ENCODE results near the gene WASHC4. TPM values are rescaled to one million over a fixed set of nuclear protein-coding genes. Genes with fewer than 3 reads are reported as not detected.

Gene WASHC4
- total RNA-seq, 1 experiment from 2014 or later = 46.9 TPM

DNA sequence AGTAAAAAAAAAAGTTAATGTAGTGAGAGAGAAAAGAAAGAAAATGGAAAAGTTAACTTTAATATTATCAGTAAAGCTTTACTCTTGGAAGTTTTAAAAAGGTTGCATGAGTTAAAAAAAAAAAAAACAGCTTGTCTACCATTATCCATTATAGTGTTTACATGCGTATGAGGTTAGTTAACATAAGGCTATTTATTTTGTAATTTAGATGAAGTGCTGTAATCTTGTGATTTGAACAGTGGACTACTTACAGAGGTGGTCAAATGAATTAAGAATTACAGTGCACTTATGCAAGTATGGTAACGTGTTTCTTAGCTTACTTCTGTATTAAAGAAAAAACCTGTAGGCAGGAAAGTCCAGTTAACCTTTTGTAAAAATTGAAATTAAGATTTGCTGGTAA, 30.7 kb downstream of the WASHC4 start:
- DNase-seq = no peak
- Histone ChIP-seq H3K4me1 (ENCODE audit: insufficient read depth, low read length) (no peaks in the 10 kb centered on the region), H3K36me3 (ENCODE audit: low read depth, low read length) (peaks cover 60% of the 10 kb centered on the region), H3K27me3 (ENCODE audit: low read length) (no peaks in the 10 kb centered on the region), H3K27ac (ENCODE audit: low read length) (no peak overlapping the region), H4K20me1 (ENCODE audit: low read length) (no peaks in the 10 kb centered on the region), H3K4me2 (ENCODE audit: low read length) (no peak overlapping the region), H3K9me3 (ENCODE audit: low read length) (no peaks in the 10 kb centered on the region), H3K9me2 (replicated peaks; ENCODE audit: low read length) (no peaks in the 10 kb centered on the region), H3K9ac (ENCODE audit: low read length) (no peak overlapping the region), H3K79me2 (ENCODE audit: low read length) (no peaks in the 10 kb centered on the region), H3K4me3 (ENCODE audit: low read length) (no peak overlapping the region), H3F3A (ENCODE audit: low read length, unreplicated experiment) (no peaks in the 10 kb centered on the region), H2AFZ (ENCODE audit: low read length) (no peak overlapping the region)
- ChIA-PET CTCF (no interaction called here), POLR2A (ENCODE audit: unreplicated experiment) (no interaction called here)
- TF ChIP-seq EZH2 (IDR thresholded peaks at IDR 0.05; ENCODE audit: low read length, unreplicated experiment) (no peak), EZH2phosphoT487 (IDR thresholded peaks at IDR 0.05; ENCODE audit: borderline replicate concordance, low read length) (no peak)
- intact Hi-C loops (cut with micrococcal nuclease) = no loop called here
- BruUV-seq (replicated peaks) = no TSS peak
- ATAC-seq = no peak

DNA sequence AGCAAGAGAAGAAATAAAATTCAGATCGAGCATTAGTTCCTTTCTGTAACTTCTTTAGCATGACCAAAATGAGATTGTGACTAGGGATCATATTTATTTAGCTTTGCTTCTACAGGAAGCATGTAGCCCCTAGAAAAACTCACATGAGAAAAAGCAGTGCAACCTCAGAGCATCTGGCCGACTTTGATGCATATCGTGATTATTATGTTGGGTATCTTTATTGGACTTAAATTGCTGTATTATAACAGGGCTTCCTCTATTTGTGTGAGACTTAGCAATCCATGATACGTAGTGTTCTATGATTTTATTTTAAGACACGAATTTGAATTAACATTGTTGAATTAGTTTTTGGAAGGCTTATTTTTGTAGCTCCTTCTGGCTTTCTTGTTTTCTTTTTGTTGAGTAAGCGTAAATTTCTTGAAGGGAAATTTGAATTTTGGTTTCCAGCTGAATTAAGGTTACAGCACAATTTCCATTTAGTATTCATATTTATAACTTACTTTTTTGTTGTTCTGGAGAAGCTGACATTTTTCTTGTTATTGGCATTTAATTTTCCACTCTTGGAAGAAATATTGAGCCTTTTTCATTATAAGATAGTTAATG, 33.9 kb downstream of the WASHC4 start:
- TF ChIP-seq, protein P1, sequence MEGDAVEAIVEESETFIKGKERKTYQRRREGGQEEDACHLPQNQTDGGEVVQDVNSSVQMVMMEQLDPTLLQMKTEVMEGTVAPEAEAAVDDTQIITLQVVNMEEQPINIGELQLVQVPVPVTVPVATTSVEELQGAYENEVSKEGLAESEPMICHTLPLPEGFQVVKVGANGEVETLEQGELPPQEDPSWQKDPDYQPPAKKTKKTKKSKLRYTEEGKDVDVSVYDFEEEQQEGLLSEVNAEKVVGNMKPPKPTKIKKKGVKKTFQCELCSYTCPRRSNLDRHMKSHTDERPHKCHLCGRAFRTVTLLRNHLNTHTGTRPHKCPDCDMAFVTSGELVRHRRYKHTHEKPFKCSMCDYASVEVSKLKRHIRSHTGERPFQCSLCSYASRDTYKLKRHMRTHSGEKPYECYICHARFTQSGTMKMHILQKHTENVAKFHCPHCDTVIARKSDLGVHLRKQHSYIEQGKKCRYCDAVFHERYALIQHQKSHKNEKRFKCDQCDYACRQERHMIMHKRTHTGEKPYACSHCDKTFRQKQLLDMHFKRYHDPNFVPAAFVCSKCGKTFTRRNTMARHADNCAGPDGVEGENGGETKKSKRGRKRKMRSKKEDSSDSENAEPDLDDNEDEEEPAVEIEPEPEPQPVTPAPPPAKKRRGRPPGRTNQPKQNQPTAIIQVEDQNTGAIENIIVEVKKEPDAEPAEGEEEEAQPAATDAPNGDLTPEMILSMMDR (conservative IDR thresholded peaks at IDR 0.05; ENCODE audit: low read depth, low read length) = no peak
- TF ChIP-seq EZH2phosphoT487 (IDR thresholded peaks at IDR 0.05; ENCODE audit: borderline replicate concordance, low read length) (no peak), EZH2 (IDR thresholded peaks at IDR 0.05; ENCODE audit: low read length, unreplicated experiment) (no peak)
- no peak overlapping the region for H3K27ac ChIP-seq (ENCODE audit: low read length)
- no peaks in the 10 kb centered on the region for H3K4me1 ChIP-seq (ENCODE audit: insufficient read depth, low read length)
- no peaks in the 10 kb centered on the region for H3F3A ChIP-seq (ENCODE audit: low read length, unreplicated experiment)
- DNase-seq (no peak), ATAC-seq (no peak)
- no peaks in the 10 kb centered on the region for H3K9me2 ChIP-seq (replicated peaks; ENCODE audit: low read length)
- H3K36me3 ChIP-seq (ENCODE audit: low read depth, low read length) = peaks cover 45% of the 10 kb centered on the region; the same call in 1 of the 2 replicates
- no peak overlapping the region for H3K4me3 ChIP-seq (ENCODE audit: low read length)
- H3K4me2 ChIP-seq (ENCODE audit: low read length) = no peak overlapping the region
- no peak overlapping the region for H3K9ac ChIP-seq (ENCODE audit: low read length)
- H4K20me1 ChIP-seq (ENCODE audit: low read length) = no peaks in the 10 kb centered on the region
- ChIA-PET POLR2A (ENCODE audit: unreplicated experiment) (no interaction called here), CTCF (no interaction called here)
- intact Hi-C loops (cut with micrococcal nuclease) = no loop called here
- H3K27me3 ChIP-seq (ENCODE audit: low read length) = no peaks in the 10 kb centered on the region
- BruUV-seq (replicated peaks) = no TSS peak
- no peaks in the 10 kb centered on the region for H3K9me3 ChIP-seq (ENCODE audit: low read length)
- H3K79me2 ChIP-seq (ENCODE audit: low read length) = no peaks in the 10 kb centered on the region
- H2AFZ ChIP-seq (ENCODE audit: low read length) = no peak overlapping the region

DNA sequence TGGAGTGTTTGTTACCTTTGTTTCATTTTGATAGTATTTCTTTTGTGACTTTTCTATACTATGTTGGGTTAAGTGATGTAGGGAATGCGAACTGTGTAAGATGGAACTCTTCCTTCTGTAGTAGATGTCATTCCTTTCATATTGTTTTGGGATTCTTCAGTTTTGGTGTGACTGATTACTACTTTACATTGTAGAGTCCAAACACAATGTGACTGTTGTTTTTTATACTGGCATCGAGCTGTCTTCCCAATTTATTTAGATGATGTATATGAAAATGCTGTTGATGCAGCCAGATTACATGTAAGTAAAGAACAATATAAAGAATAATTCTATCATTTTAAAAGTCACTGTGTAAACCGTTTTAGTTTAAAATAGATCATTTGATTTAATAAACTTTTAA, 34.7 kb downstream of the WASHC4 start:
- H2AFZ ChIP-seq (ENCODE audit: low read length) = no peak overlapping the region
- peaks cover 47% of the 10 kb centered on the region for H3K36me3 ChIP-seq (ENCODE audit: low read depth, low read length)
- no peaks in the 10 kb centered on the region for H3K9me2 ChIP-seq (replicated peaks; ENCODE audit: low read length)
- no peak overlapping the region for H3K9ac ChIP-seq (ENCODE audit: low read length)
- CTCF ChIA-PET = no interaction called here
- BruUV-seq (replicated peaks) = no TSS peak
- no peak for TF ChIP-seq EZH2 (IDR thresholded peaks at IDR 0.05; ENCODE audit: low read length, unreplicated experiment)
- TF ChIP-seq EZH2phosphoT487 (IDR thresholded peaks at IDR 0.05; ENCODE audit: borderline replicate concordance, low read length) = no peak
- TF ChIP-seq, protein P1 (conservative IDR thresholded peaks at IDR 0.05; ENCODE audit: low read depth, low read length) = no peak
- H3K79me2 ChIP-seq (ENCODE audit: low read length) = no peaks in the 10 kb centered on the region
- DNase-seq = no peak
- no peaks in the 10 kb centered on the region for H4K20me1 ChIP-seq (ENCODE audit: low read length)
- POLR2A ChIA-PET (ENCODE audit: unreplicated experiment) = no interaction called here
- intact Hi-C loops (cut with micrococcal nuclease) = no loop called here
- H3K27ac ChIP-seq (ENCODE audit: low read length) = no peak overlapping the region
- no peak for ATAC-seq
- no peaks in the 10 kb centered on the region for H3K4me1 ChIP-seq (ENCODE audit: insufficient read depth, low read length)
- H3K9me3 ChIP-seq (ENCODE audit: low read length) = no peaks in the 10 kb centered on the region
- H3K4me3 ChIP-seq (ENCODE audit: low read length) = no peak overlapping the region
- H3K4me2 ChIP-seq (ENCODE audit: low read length) = no peak overlapping the region
- H3K27me3 ChIP-seq (ENCODE audit: low read length) = no peaks in the 10 kb centered on the region
- no peaks in the 10 kb centered on the region for H3F3A ChIP-seq (ENCODE audit: low read length, unreplicated experiment)
